HUDEP-2 (cell line): Measurements from ENCODE around the gene BRD7.

Source experiments
- DNase-seq, 76 experiments: peaks; one replicate each; lab custom pipeline; 2025; ENCODE audit not compliant: unreplicated experiment in 76 of 76; lab: John Stamatoyannopoulos, UW

The BRD7 gene

GRCh38 chr16:50275428-50276325 lies 93.1 kb downstream of the BRD7 start:
- no peak for DNase-seq

DNA sequence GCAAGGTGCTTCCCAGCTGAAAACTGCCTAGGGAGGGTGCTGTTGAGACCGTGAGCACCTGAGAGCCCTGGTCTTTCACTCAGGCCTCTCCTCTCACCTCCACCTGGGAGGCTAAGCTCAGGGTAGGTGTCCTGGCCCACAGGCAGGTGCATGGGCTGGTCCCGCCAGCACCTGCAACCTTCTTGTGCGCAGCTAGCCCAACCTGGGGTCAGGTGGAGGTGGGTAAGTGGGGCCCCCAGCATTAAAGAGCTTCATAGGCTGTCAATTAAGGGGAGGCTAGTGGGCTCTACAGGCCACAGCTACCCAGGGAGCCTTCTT lies 93.7 kb downstream of the BRD7 start:
- no peak for DNase-seq

- DNase-seq, result peak in 5 of 76 experiments; percentile 10 to 35 (median 22)
Observed at GRCh38 chr16:50274326-50275097, 94.3 kb downstream of the BRD7 start.

DNA sequence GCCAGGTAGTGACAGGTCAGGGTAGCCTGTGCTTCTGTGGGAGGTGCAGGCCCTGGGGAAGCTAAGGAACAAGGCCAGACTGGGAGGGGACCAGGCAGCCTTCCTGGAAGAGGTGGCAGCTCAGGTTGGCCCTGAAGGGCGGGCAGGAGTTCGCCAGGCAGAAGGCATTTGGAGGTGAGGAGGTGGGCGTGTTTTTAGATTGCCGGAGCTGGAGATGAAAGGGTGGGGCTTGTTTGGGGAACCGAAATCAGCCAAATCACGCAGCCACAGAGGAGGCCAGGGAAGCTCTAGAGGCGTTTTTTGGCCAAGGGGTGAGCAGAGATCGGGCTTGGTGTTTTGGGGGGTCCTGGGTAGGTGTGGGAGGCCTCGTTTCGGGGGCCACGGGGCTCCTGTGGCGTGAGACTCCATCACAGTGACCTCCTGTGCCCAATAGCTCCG lies 94.9 kb downstream of the BRD7 start:
- DNase-seq, result peak in 35 of 76 experiments; percentile 6 to 59 (median 28)

DNA sequence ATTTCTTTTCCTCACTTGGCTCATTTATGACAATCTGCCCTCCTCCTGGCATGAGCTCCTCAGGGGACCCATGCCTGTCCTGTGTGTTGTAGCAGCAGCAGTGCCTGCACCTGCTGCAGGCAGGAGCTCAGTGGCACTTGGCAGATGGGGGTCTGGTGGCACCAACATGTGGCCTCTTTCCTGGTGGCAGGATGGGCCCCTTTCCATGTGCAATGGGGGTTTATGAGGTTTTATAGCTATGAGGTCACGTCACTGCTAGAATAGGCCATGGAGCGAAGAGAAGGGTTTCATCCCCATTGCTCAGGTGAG lies 95.5 kb downstream of the BRD7 start:
- DNase-seq, result no peak

DNA sequence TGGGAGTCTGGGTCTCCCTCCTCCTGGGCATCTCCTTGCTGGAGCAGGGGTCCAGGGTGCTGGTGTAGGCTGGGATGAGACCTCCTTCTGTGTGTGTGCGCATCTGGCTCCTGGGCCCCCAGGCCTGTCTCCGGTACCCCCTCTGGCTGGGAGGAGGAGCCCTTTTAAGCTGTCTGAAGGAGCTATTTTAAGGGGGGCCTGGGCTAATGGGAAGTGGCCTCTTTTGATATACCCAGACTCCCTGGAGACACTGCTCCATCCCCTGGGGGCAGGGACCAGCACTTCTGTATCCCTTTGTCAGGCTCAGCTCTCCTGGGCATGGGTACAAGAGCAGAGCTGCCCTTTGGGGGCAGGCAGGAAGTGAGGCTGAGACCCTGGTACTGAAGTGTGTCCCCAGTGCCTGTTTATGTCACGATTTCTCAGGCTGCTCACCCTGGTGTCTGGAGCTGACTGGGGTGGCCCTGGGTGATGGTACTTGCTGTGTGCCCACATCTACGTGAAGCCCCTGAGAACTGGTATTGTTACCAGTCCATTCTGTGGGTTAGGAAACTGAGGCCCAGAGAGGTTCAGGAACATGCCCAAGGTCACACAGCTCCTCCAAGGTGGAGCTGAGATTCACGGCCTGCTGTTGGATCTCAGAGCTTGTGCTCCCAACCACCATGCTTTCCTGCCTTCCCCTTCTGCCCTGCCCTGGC lies 96.0 kb downstream of the BRD7 start:
- DNase-seq, result no peak

GRCh38 chr16:50272111-50272571 lies 96.6 kb downstream of the BRD7 start:
- no peak for DNase-seq

DNA sequence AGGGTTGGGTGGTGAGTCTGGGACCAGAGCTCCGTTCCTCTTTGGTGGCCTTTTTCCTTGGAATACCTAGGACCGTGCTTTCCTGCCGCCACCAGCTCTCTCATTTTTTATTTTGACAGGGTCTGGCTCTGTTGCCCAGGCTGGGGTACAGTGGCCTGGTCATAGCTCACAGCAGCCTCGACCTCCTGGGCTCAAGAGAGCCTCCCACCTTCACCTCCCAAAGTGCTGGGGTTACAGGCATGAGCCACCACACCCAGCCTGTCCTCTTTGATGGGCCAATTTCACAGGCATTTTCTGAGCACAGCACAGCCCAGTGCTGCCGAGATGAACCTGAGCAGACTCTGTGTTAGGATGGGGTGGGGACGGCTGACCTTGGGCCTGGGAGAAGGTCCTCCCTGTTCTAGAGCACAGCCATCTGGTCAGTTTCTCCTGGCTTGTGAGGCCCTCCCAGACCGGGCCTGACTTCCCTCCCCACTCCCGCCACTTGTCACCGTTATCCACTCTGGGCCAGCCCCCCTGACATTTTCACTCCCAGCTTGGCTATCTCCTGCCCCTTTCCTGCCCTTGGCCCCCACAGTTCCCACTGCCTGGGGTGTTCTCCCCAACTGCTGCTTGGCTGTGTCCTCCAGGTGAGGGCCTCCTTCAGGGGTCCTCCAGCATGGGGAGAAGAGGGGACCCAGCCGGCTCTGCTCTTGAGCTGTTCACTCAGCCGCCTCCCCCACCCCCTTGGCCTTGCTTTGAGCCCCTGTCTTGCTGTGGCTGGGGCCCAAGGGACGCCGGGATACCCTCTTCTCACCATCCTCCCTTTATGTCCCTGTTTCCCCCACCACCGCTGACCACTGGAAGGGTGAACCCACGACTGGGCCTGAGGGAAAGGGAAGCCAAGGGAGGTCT lies 97.4 kb downstream of the BRD7 start:
- DNase-seq, result no peak

GRCh38 chr16:50270510-50271147 lies 98.2 kb downstream of the BRD7 start:
- DNase-seq, result no peak

DNA sequence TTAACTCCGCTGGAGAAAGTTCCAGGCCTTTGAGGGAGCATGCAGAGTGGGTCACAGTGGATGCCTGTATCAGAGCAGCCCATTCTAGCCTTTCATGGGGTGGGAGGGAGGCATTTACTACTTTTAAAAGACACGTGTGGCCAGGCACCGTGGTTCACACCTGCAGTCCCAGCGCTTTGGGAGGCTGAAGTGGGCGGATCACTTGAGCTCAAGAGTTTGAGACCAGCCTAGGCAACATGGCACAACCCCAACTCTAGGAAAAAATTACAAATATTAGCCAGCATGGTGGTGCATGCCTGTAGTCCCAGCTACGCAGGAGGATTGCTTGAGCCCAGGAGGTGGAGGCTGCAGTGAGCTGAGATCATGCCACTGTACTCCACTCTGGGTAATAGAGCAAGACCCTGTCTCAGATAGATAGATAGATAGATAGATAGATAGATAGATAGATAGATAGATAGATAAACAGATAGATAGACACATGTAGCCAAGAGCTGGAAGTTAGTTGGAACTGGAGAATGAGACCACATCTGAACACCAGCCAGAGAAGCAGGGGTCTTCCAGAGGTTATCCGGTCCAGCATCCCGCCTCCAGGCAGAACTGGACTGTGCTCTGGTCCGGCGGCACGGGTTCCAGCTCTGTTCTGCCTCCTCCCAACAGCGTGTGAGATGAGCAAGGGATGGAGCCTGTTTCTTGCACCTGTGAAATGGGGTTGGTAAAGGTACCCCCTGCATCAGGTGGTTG lies 98.8 kb downstream of the BRD7 start:
- DNase-seq, result no peak

GRCh38 chr16:50269061-50269705 lies 99.6 kb downstream of the BRD7 start:
- no peak for DNase-seq

GRCh38 chr16:50268352-50268751 lies 100.4 kb downstream of the BRD7 start:
- no peak for DNase-seq

DNA sequence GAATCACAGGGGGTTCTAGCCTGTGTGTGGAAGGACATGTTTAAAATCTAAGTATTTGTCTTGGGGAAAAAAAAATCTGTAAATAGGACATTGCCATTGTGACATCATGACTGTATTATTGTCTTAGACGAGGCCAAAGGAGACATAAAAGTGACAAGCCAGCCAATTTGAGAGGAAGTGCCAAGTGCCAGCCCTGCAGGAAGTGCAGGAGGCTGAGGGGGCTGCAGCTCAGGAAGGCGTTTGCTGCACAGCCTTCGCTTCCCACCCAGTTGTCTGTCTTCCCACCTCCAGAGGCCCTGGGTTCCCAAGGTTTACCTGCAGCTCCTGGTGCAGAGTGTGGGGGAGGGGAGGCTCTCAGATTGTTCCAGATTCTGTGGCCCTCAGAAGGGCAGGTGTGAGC lies 101.1 kb downstream of the BRD7 start:
- DNase-seq, result no peak

DNA sequence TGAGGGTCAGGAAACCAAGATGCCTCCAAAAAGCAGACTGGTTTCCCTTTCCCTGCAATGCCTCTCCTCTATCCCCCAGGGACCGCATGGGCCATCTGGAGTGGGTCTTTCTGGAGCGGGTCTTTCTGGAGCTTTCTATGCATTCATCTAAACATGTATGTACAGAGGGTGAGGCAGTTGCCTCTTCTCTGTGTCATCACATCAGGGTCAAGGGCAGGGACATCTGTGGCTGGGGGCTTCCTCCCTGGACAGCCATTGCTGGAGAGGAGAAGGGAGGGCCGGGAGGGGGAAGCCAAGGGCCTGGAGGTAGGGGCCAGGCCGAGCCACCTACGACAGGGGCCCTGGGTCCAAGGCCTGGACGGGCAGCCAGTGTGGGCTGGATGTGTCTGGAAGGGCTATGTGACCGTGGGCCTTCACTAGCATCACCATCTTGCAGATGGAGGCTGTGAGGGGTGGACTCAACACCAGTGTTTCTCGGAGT lies 101.6 kb downstream of the BRD7 start:
- peak in 2 of 76 experiments; percentile 21 to 31 for DNase-seq

GRCh38 chr16:50266337-50267091 lies 102.3 kb downstream of the BRD7 start, which contains the start of gene ADCY7:
TSS of gene ADCY7 (plus strand) at chr16:50266551. CDS start at chr16:50288180, 21,629 bp downstream.
- DNase-seq, result peak in 70 of 76 experiments; percentile 26 to 86 (median 71)
